BJ (cell line): ENCODE results near the gene ZNF319. TPM values are rescaled to one million over a fixed set of nuclear protein-coding genes. Genes with fewer than 3 reads are reported as not detected.

Experiments used
- CTCF ChIA-PET: fragments of 350-600 bp; formaldehyde crosslinking; extraction: SDS; loops from one replicate; lab custom pipeline; 2021; ENCODE audit warnings: antibody characterized with exemption, inconsistent platforms; lab: Yijun Ruan, JAX
- POLR2A ChIA-PET: fragments of 300-600 bp; sonication (Branson Sonifier 250); formaldehyde crosslinking; extraction: SDS; loops from one replicate; lab custom pipeline; 2021; ENCODE audit warnings: antibody characterized with exemption; lab: Charles Lee
- DNase-seq: peaks from one replicate; pipeline ENCODE4 v3.0.0-alpha.2; 2011; ENCODE audit warnings: low read depth
- H3K27me3 ChIP-seq: 2 replicates; pipeline ENCODE4 v1.6.0; 2011; ENCODE audit warnings: low read length; ENCODE audit not compliant: control insufficient read depth, insufficient read depth
- H3K36me3 ChIP-seq: 2 replicates; pipeline ENCODE4 v1.5.1; 2011; ENCODE audit warnings: low read length; ENCODE audit not compliant: control insufficient read depth, insufficient read depth
- H3K4me3 ChIP-seq: 2 replicates; pipeline ENCODE4 v1.5.1; 2011; ENCODE audit warnings: low read depth, mild to moderate bottlenecking, control low read depth, low read length
- CTCF ChIP-seq: IDR thresholded peaks from 2 replicates; pipeline ENCODE4 v1.5.1; 2011; ENCODE audit warnings: low read depth, mild to moderate bottlenecking, control low read depth, inconsistent platforms, low read length, moderate library complexity; ENCODE audit not compliant: insufficient read depth
- polyA plus RNA-seq: library from polyadenylated mRNA; depleted of rRNA; stranded (reverse); fragments of >200 nt; gene quantifications from 2 replicates; pipeline ENCODE4 v1.2.3, GENCODE V29; 2011

ZNF319 gene
- polyA plus RNA-seq, 1 experiment, result 5.8 TPM

- ChIA-PET CTCF (interaction anchor here (0.9 to 5.3 kb wide), 3 partner anchors 96 to 102 kb away, joined by 3 to 32 read pairs (median 27); partner anchors contain the start of gene CFAP20), POLR2A (no interaction called here)
- no peak for TF ChIP-seq CTCF
- peaks cover 9% of the 10 kb centered on the region for H3K27me3 ChIP-seq
- H3K36me3 ChIP-seq, result no peaks in the 10 kb centered on the region
- peak within 1 kb of the TSS; percentile 53 for H3K4me3 ChIP-seq
- DNase-seq, result no peak
Observed at GRCh38 chr16:58025351-58026138, 25.1 kb upstream of the ZNF319 start, which contains the start of gene MMP15. TSS of gene MMP15 (plus strand) at chr16:58025754. CDS start at chr16:58026351, 597 bp downstream.

GRCh38 chr16:58024486-58025350, 24.2 kb upstream of the ZNF319 start:
- CTCF ChIA-PET, result interaction anchor here (0.6 to 5.3 kb wide), 4 partner anchors 97 to 312 kb away, joined by 3 to 32 read pairs (median 15); partner anchors contain the start of gene CFAP20
- no peaks in the 10 kb centered on the region for H3K36me3 ChIP-seq
- H3K4me3 ChIP-seq, result peak overlapping the region; percentile 53
- TF ChIP-seq CTCF, result no peak
- POLR2A ChIA-PET, result no interaction called here
- peaks cover 9% of the 10 kb centered on the region for H3K27me3 ChIP-seq
- DNase-seq, result no peak

- no peak overlapping the region for H3K4me3 ChIP-seq
- H3K36me3 ChIP-seq, result peaks cover 5% of the 10 kb centered on the region
- POLR2A ChIA-PET, result no interaction called here
- peaks cover 7% of the 10 kb centered on the region for H3K27me3 ChIP-seq
- DNase-seq, result no peak
- CTCF ChIA-PET, result interaction anchor here (0.6 to 5.3 kb wide), 4 partner anchors 12 to 105 kb away, joined by 3 to 32 read pairs (median 15); partner anchors contain the start of gene CFAP20
- TF ChIP-seq CTCF, result no peak
Observed at GRCh38 chr16:58022601-58023371, 22.3 kb upstream of the ZNF319 start.

GRCh38 chr16:58021661-58022551, 21.4 kb upstream of the ZNF319 start:
- no peak for DNase-seq
- no peak for TF ChIP-seq CTCF
- POLR2A ChIA-PET, result no interaction called here

More at GRCh38 chr16:58021661-58022551, 21.4 kb upstream of the ZNF319 start:
- peaks cover 5% of the 10 kb centered on the region for H3K36me3 ChIP-seq
- CTCF ChIA-PET, result interaction anchor here (1.0 to 5.3 kb wide), 3 partner anchors 9 to 106 kb away, joined by 3 to 32 read pairs (median 27); partner anchors contain the start of gene CFAP20
- peaks cover 2% of the 10 kb centered on the region for H3K27me3 ChIP-seq
- H3K4me3 ChIP-seq, result no peak overlapping the region
